Measurements from ENCODE around the gene FGF19. TPM values are rescaled to one million over a fixed set of nuclear protein-coding genes. Genes with fewer than 3 reads are reported as not detected.

The FGF19 gene
- total and polyA plus RNA-seq, 2 experiments from 2014 or later, result not detected

DNA sequence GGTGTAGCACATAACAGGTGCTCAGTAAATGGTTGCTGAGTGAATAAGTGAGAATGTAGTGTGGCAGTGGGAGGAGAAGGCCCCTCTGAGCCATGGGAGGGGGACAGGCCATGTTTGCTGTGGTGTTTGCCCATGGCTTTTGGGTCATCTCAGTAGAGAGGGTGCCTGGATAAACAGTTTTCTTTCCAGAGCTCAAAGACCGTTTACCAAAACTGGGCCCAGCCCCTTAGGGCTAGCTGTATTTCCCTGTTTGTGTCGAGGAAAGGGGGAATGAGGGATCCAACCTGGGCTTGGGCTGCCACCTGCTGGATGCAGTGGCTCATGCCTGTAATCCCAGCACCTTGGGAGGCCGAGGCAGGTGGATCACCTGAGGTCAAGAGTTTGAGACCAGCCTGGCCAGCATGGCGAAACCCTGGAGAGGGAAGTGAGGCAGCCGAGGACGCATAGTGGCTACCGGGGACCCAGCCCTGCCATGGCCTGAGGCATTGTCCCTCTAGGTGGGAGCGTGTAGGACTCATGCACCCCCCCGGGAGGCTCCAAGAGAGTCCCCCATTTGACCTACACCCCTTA lies 20.0 kb downstream of the FGF19 start:
- in situ Hi-C loops (cut with MboI), result loop anchor here (10.0 kb wide), 1 partner anchor 511 kb away; no protein-coding TSS in a partner anchor
- no peak for TF ChIP-seq EZH2 (IDR thresholded peaks at IDR 0.05; ENCODE audit: insufficient read depth, poor library complexity, severe bottlenecking)
- no peak for TF ChIP-seq EZH2phosphoT487 (IDR thresholded peaks at IDR 0.05; ENCODE audit: insufficient read depth, low read depth)
- H3K27me3 ChIP-seq (replicated peaks; ENCODE audit: insufficient read depth), result 0 out of 2 replicates have a peak, but pooled peaks cover 5% of the 10 kb centered on the region

GRCh38 chr11:69682681-69683326 lies 21.0 kb downstream of the FGF19 start:
- Histone ChIP-seq H3K9me2 (ENCODE audit: insufficient read depth) (no peaks in the 10 kb centered on the region), H3F3A (ENCODE audit: insufficient read depth) (no peaks in the 10 kb centered on the region), H3K36me3 (ENCODE audit: low read depth) (no peaks in the 10 kb centered on the region), H3K4me1 (ENCODE audit: insufficient read depth) (no peaks in the 10 kb centered on the region), H3K79me2 (ENCODE audit: insufficient read depth) (no peaks in the 10 kb centered on the region), H3K27me3 (replicated peaks; ENCODE audit: insufficient read depth) (0 out of 2 replicates have a peak, but pooled peaks cover 5% of the 10 kb centered on the region), H3K9ac (no peak overlapping the region), H3K27ac (no peak overlapping the region), H3K4me3 (no peak overlapping the region), H4K20me1 (ENCODE audit: insufficient read depth) (no peaks in the 10 kb centered on the region), H2AFZ (no peak overlapping the region), H3K4me2 (ENCODE audit: unreplicated experiment) (no peak overlapping the region), H3K9me3 (ENCODE audit: low read depth) (no peaks in the 10 kb centered on the region)
- in situ Hi-C loops (cut with MboI), result loop anchor here (10.0 kb wide), 1 partner anchor 512 kb away; no protein-coding TSS in a partner anchor
- 84% methylated on average over 7 of the region's 7 CpGs for WGBS, 2 experiments (ENCODE audit: low coverage in 1 of 2, low lambda C conversion rate in 2 of 2, missing lambda C conversion rate in 2 of 2)
- no peak for TF ChIP-seq EZH2 (IDR thresholded peaks at IDR 0.05; ENCODE audit: insufficient read depth, poor library complexity, severe bottlenecking)
- no peak for TF ChIP-seq EZH2phosphoT487 (IDR thresholded peaks at IDR 0.05; ENCODE audit: insufficient read depth, low read depth)
- no peak for DNase-seq

More for the DNA sequence above, 20.0 kb downstream of the FGF19 start:
- WGBS, 2 experiments (ENCODE audit: low coverage in 1 of 2, low lambda C conversion rate in 2 of 2, missing lambda C conversion rate in 2 of 2), result 50 to 59% methylated on average over 8 to 9 of the region's 9 CpGs
- Histone ChIP-seq H3K4me3 (no peak overlapping the region), H3K36me3 (ENCODE audit: low read depth) (no peaks in the 10 kb centered on the region), H3F3A (ENCODE audit: insufficient read depth) (no peaks in the 10 kb centered on the region), H3K9me3 (ENCODE audit: low read depth) (no peaks in the 10 kb centered on the region), H3K79me2 (ENCODE audit: insufficient read depth) (no peaks in the 10 kb centered on the region), H3K27ac (no peak overlapping the region), H4K20me1 (ENCODE audit: insufficient read depth) (no peaks in the 10 kb centered on the region), H3K4me1 (ENCODE audit: insufficient read depth) (no peaks in the 10 kb centered on the region), H3K4me2 (ENCODE audit: unreplicated experiment) (no peak overlapping the region), H2AFZ (no peak overlapping the region), H3K9ac (no peak overlapping the region), H3K9me2 (ENCODE audit: insufficient read depth) (no peaks in the 10 kb centered on the region)
- DNase-seq, result peak; percentile 28

GRCh38 chr11:69682221-69682620 lies 21.6 kb downstream of the FGF19 start:
- no peak overlapping the region for H2AFZ ChIP-seq
- H3K9ac ChIP-seq, result no peak overlapping the region
- 0 out of 2 replicates have a peak, but pooled peaks cover 5% of the 10 kb centered on the region for H3K27me3 ChIP-seq (replicated peaks; ENCODE audit: insufficient read depth)
- no peak for TF ChIP-seq EZH2 (IDR thresholded peaks at IDR 0.05; ENCODE audit: insufficient read depth, poor library complexity, severe bottlenecking)
- no peak for TF ChIP-seq EZH2phosphoT487 (IDR thresholded peaks at IDR 0.05; ENCODE audit: insufficient read depth, low read depth)
- no peaks in the 10 kb centered on the region for H3K9me2 ChIP-seq (ENCODE audit: insufficient read depth)
- no peaks in the 10 kb centered on the region for H3K4me1 ChIP-seq (ENCODE audit: insufficient read depth)
- H3F3A ChIP-seq (ENCODE audit: insufficient read depth), result no peaks in the 10 kb centered on the region
- no peaks in the 10 kb centered on the region for H3K36me3 ChIP-seq (ENCODE audit: low read depth)
- DNase-seq, result no peak
- H4K20me1 ChIP-seq (ENCODE audit: insufficient read depth), result no peaks in the 10 kb centered on the region
- in situ Hi-C loops (cut with MboI), result loop anchor here (10.0 kb wide), 1 partner anchor 513 kb away; no protein-coding TSS in a partner anchor
- H3K27ac ChIP-seq, result no peak overlapping the region
- H3K9me3 ChIP-seq (ENCODE audit: low read depth), result no peaks in the 10 kb centered on the region
- no peak overlapping the region for H3K4me2 ChIP-seq (ENCODE audit: unreplicated experiment)
- H3K4me3 ChIP-seq, result no peak overlapping the region
- H3K79me2 ChIP-seq (ENCODE audit: insufficient read depth), result no peaks in the 10 kb centered on the region
- WGBS, 2 experiments (ENCODE audit: low coverage in 1 of 2, low lambda C conversion rate in 2 of 2, missing lambda C conversion rate in 2 of 2), result 82 to 84% methylated on average over 6 of the region's 6 CpGs

- Histone ChIP-seq H3K9ac (no peak overlapping the region), H3K4me3 (no peak overlapping the region), H3K4me1 (ENCODE audit: insufficient read depth) (no peaks in the 10 kb centered on the region), H3F3A (ENCODE audit: insufficient read depth) (no peaks in the 10 kb centered on the region), H3K4me2 (ENCODE audit: unreplicated experiment) (no peak overlapping the region), H3K36me3 (ENCODE audit: low read depth) (no peaks in the 10 kb centered on the region), H3K27ac (no peak overlapping the region), H3K79me2 (ENCODE audit: insufficient read depth) (no peaks in the 10 kb centered on the region), H2AFZ (no peak overlapping the region), H3K9me2 (ENCODE audit: insufficient read depth) (no peaks in the 10 kb centered on the region), H4K20me1 (ENCODE audit: insufficient read depth) (no peaks in the 10 kb centered on the region), H3K27me3 (replicated peaks; ENCODE audit: insufficient read depth) (0 out of 2 replicates have a peak, but pooled peaks cover 5% of the 10 kb centered on the region), H3K9me3 (ENCODE audit: low read depth) (no peaks in the 10 kb centered on the region)
- TF ChIP-seq EZH2phosphoT487 (IDR thresholded peaks at IDR 0.05; ENCODE audit: insufficient read depth, low read depth) (no peak), EZH2 (IDR thresholded peaks at IDR 0.05; ENCODE audit: insufficient read depth, poor library complexity, severe bottlenecking) (no peak)
- DNase-seq, result no peak
- in situ Hi-C loops (cut with MboI), result loop anchor here (10.0 kb wide), 1 partner anchor 514 kb away; no protein-coding TSS in a partner anchor
- 88 to 90% methylated on average over 5 of the region's 5 CpGs for WGBS, 2 experiments (ENCODE audit: low coverage in 1 of 2, low lambda C conversion rate in 2 of 2, missing lambda C conversion rate in 2 of 2)
Observed at GRCh38 chr11:69680688-69681087, 23.1 kb downstream of the FGF19 start.

Data from GM23248 (cell line).